K562 (cell line): ENCODE data around the gene VPS18. TPM values are rescaled to one million over a fixed set of nuclear protein-coding genes. Genes with fewer than 3 reads are reported as not detected.

Experiments used
- ATAC-seq: fragments of 200-7000 bp; cut with Tn5 transposase; 3 replicates; pipeline ENCODE4 v1.9.1; 2020; ENCODE audit warnings: moderate library complexity
- BruUV-seq: library from RNA; stranded (reverse); fragments of 400-500 nt; replicated peaks from 2 replicates; lab custom pipeline; 2021; lab: Mats Ljungman, UMichigan
- CTCF ChIA-PET: fragments of 300-600 bp; formaldehyde crosslinking; extraction: SDS; loops from one replicate; lab custom pipeline; 2021; ENCODE audit warnings: low intra/inter-chr PET ratio; lab: Yijun Ruan, JAX
- POLR2A ChIA-PET: fragments of 300-600, 350-650 bp; sonication (Branson Sonifier 250); formaldehyde crosslinking; extraction: SDS; loops from one replicate; lab custom pipeline; 2021; ENCODE audit warnings: antibody characterized with exemption, inconsistent platforms; lab: Yijun Ruan, JAX
- DNase-seq, 4 experiments: peaks; one replicate each; pipeline versions ENCODE4 v3.0.0 to v3.0.0-alpha.2; 2011 to 2018; ENCODE audit warnings: low spot score in 3 of 4, mixed read lengths in 3 of 4; ENCODE audit errors: extremely low read depth in 1 of 4
- FAIRE-seq: peaks from 2 replicates; lab custom pipeline; 2011; peaks lifted over from hg19 to GRCh38; lab: Jason Lieb, UNC
- H2AFZ ChIP-seq: 2 replicates; pipeline ENCODE4 v1.6.0; 2011; ENCODE audit warnings: low read depth, low read length, control low read depth, inconsistent platforms
- H3K27ac ChIP-seq: fragments of 200-600 bp; 3 replicates; pipeline ENCODE4 v1.8.0; 2011; ENCODE audit warnings: low read depth, mild to moderate bottlenecking, control low read depth, inconsistent platforms, low read length, moderate library complexity, mixed read lengths; ENCODE audit errors: extremely low read depth
- H3K27me3 ChIP-seq, 2 experiments: fragments of 300-600 bp in 1 of 2; 2 replicates in 1 of 2; 3 replicates in 1 of 2; pipeline versions ENCODE4 v1.6.0 to v1.8.0; 2011; ENCODE audit warnings: inconsistent platforms in 2 of 2, low read length in 2 of 2, mild to moderate bottlenecking in 1 of 2, mixed read lengths in 1 of 2, moderate library complexity in 1 of 2; ENCODE audit not compliant: control insufficient read depth in 2 of 2, insufficient read depth in 2 of 2
- H3K36me3 ChIP-seq: fragments of 300-600 bp; 3 replicates; pipeline ENCODE4 v1.8.0; 2011; ENCODE audit warnings: mild to moderate bottlenecking, low read length, inconsistent platforms; ENCODE audit not compliant: control insufficient read depth, insufficient read depth
- H3K4me1 ChIP-seq, 2 experiments: fragments of 200-600 bp in 1 of 2; replicated peaks in 1 of 2; 2 replicates in 1 of 2; 3 replicates in 1 of 2; pipeline versions ENCODE4 v1.5.1 to v1.8.0; 2011; ENCODE audit warnings: inconsistent platforms in 2 of 2, low read length in 2 of 2, mild to moderate bottlenecking in 1 of 2, mixed read lengths in 1 of 2, moderate library complexity in 1 of 2; ENCODE audit not compliant: control insufficient read depth in 2 of 2, insufficient read depth in 2 of 2
- H3K4me2 ChIP-seq: 2 replicates; pipeline ENCODE4 v1.6.1; 2011; ENCODE audit warnings: low read length, control low read depth, inconsistent platforms, mixed read lengths; ENCODE audit not compliant: insufficient read depth
- H3K4me3 ChIP-seq: fragments of 200-600 bp; sonication (generic), shearing (Covaris generic); 2 replicates; pipeline ENCODE4 v1.5.1; 2016; ENCODE audit warnings: control low read depth, inconsistent platforms
- H3K79me2 ChIP-seq: fragments of 200-600 bp; 3 replicates; pipeline ENCODE4 v1.8.0; 2011; ENCODE audit warnings: low read length, inconsistent platforms; ENCODE audit not compliant: control insufficient read depth, insufficient read depth
- H3K9ac ChIP-seq, 2 experiments: 2 replicates each; pipeline versions ENCODE4 v1.6.0 to v1.6.1; 2011; ENCODE audit warnings: low read depth in 2 of 2, low read length in 2 of 2, control low read depth in 1 of 2, inconsistent platforms in 1 of 2, mild to moderate bottlenecking in 1 of 2, mixed read lengths in 1 of 2; ENCODE audit not compliant: insufficient read depth in 1 of 2
- H3K9me1 ChIP-seq: one replicate; pipeline ENCODE4 v1.6.0; 2011; ENCODE audit warnings: inconsistent platforms, mild to moderate bottlenecking, low read length, moderate library complexity; ENCODE audit not compliant: control insufficient read depth, insufficient read depth
- H3K9me3 ChIP-seq: replicated peaks from 2 replicates; pipeline ENCODE4 v1.5.1; 2011; ENCODE audit warnings: low read depth, low read length, inconsistent platforms; ENCODE audit not compliant: control insufficient read depth, insufficient read depth
- H4K20me1 ChIP-seq: replicated peaks from 2 replicates; pipeline ENCODE4 v1.6.1; 2011; ENCODE audit warnings: low read length, inconsistent platforms, mixed read lengths; ENCODE audit not compliant: control insufficient read depth, insufficient read depth
- BACH1 ChIP-seq: fragments of 200-800 bp; sonication (Bioruptor generic); IDR thresholded peaks from 2 replicates; pipeline ENCODE4 v1.6.1; 2016; ENCODE audit warnings: missing genetic modification characterization, missing compliant biosample characterization
- FOXA3 ChIP-seq, 2 experiments: fragments of 450-650 bp in 1 of 2; sonication (generic) in 1 of 2; formaldehyde crosslinking; IDR thresholded peaks in 1 of 2; conservative IDR thresholded peaks in 1 of 2; 2 replicates each; pipeline versions ENCODE4 v1.4.0 to v1.8.0; 2020 to 2022; ENCODE audit warnings: mild to moderate bottlenecking in 2 of 2, missing genetic modification reagents in 1 of 2
- MAFK ChIP-seq: IDR thresholded peaks from 2 replicates; pipeline ENCODE4 v1.6.1; 2011; ENCODE audit warnings: low read length, improper control_type of control experiment
- MEIS2 ChIP-seq: fragments of 450-650 bp; IDR thresholded peaks from 2 replicates; pipeline ENCODE4 v1.6.1; 2014; ENCODE audit warnings: mild to moderate bottlenecking; ENCODE audit not compliant: partially characterized antibody
- NKRF ChIP-seq: fragments of 450-650 bp; IDR thresholded peaks from 2 replicates; pipeline ENCODE4 v1.6.1; 2016; ENCODE audit warnings: borderline replicate concordance
- NR1H2 ChIP-seq: sonication (generic); formaldehyde crosslinking; IDR thresholded peaks from 2 replicates; pipeline ENCODE4 v1.4.0; 2020; ENCODE audit warnings: mild to moderate bottlenecking, missing genetic modification reagents
- POLR2G ChIP-seq: fragments of 200-400 bp; formaldehyde crosslinking; IDR thresholded peaks from 2 replicates; pipeline ENCODE4 v1.6.1; 2017; ENCODE audit warnings: low read depth, mild to moderate bottlenecking, antibody characterized with exemption, low read length, moderate library complexity
- PPARD ChIP-seq: fragments of 250-450 bp; sonication (Bioruptor Pico); IDR thresholded peaks from 2 replicates; pipeline ENCODE4 v1.8.0; 2022; ENCODE audit warnings: inconsistent platforms, mild to moderate bottlenecking, moderate library complexity
- PYGO2 ChIP-seq: fragments of 450-650 bp; IDR thresholded peaks from 2 replicates; pipeline ENCODE4 v1.6.1; 2016; ENCODE audit warnings: mild to moderate bottlenecking, missing genetic modification characterization, moderate library complexity, missing compliant biosample characterization
- ZNF282 ChIP-seq: sonication (generic); formaldehyde crosslinking; IDR thresholded peaks from 2 replicates; pipeline ENCODE4 v1.8.1; 2023; ENCODE audit warnings: missing genetic modification reagents
- ZNF592 ChIP-seq: fragments of 450-650 bp; IDR thresholded peaks from 2 replicates; pipeline ENCODE4 v1.6.1; 2017; ENCODE audit warnings: antibody characterized with exemption, mild to moderate bottlenecking
- WGBS: fragments of 100-300 bp; shearing (Covaris generic); methylation state at CpG from one replicate; pipeline ENCODE4 v1.1.6; 2016; ENCODE audit warnings: low coverage, mixed read lengths; ENCODE audit not compliant: insufficient coverage; ENCODE audit errors: missing lambda C conversion rate; 5-methylcytosine and 5-hydroxymethylcytosine counted together
- in situ Hi-C: fragments of 300-500 bp; cut with MboI; formaldehyde crosslinking; loops from 4 replicates; pipeline ENCODE4 v1.15.0; 2018; ENCODE audit warnings: inconsistent platforms, mixed read lengths
- intact Hi-C: fragments of 100-400 bp; cut with micrococcal nuclease; formaldehyde crosslinking; loops from 2 replicates; pipeline ENCODE4 v1.14.2; 2022
- polyA plus RNA-seq, 8 experiments: library from polyadenylated mRNA; depleted of rRNA in 4 of 8; stranded (reverse) in 5 of 8; unstranded in 3 of 8; fragments of >200 nt; fragmentation: Nextera tagmentation in 2 of 8; fragmentation: Illumina TruSeq in 1 of 8; extraction: Ambion mirVana in 2 of 8; extraction: Trizol in 1 of 8; gene quantifications; 2 replicates each; pipeline versions ENCODE4 v1.2.1 to v1.2.3, GENCODE V29; 2011 to 2014; ENCODE audit warnings: inconsistent platforms in 1 of 8, missing spikeins in 1 of 8
- total RNA-seq, 7 experiments: library from RNA; depleted of rRNA in 6 of 7; stranded (reverse); fragments of >200 nt in 6 of 7; fragmentation: Illumina TruSeq in 2 of 7; extraction: Trizol in 2 of 7; gene quantifications; 2 replicates each; pipeline versions ENCODE4 v1.2.1 to v1.2.3, GENCODE V29; 2011 to 2021; ENCODE audit warnings: low replicate concordance in 1 of 7
- TF ChIP-seq, protein P1 (sequence below): sonication (generic); formaldehyde crosslinking; IDR thresholded peaks from 2 replicates; pipeline ENCODE4 v1.8.0; 2022; ENCODE audit warnings: mild to moderate bottlenecking, missing genetic modification reagents, borderline replicate concordance

VPS18 gene
- total and polyA plus RNA-seq, 9 of the 15 experiments (the other 6 are each of a cell fraction or from before 2014, with no cell fraction given) = 0.73 to 19.9 (median 8.5) TPM

- H3K9ac ChIP-seq = peak within 1 kb of the TSS in 1 of 2 experiments; percentile 92; a peak in 2 of 4 replicates
- no peaks in the 10 kb centered on the region for H3K9me3 ChIP-seq
- peak within 1 kb of the TSS; percentile 94 for H2AFZ ChIP-seq
- peaks cover 0 to 19% of the 10 kb centered on the region in 2 experiments; a peak in 2 of 5 replicates for H3K27me3 ChIP-seq
- DNase-seq (peak; percentile 91 to 95 (median 94)), FAIRE-seq (peak; percentile 75), ATAC-seq (peak; percentile 82)
- no TSS peak for BruUV-seq
- 0 out of 2 replicates have a peak, but pooled peaks cover 4% of the 10 kb centered on the region for H4K20me1 ChIP-seq
- intact Hi-C loops (no loop called here), in situ Hi-C loops (no loop called here)
- POLR2A ChIA-PET = interaction anchor here (0.6 to 0.9 kb wide), 6 partner anchors 17 to 1734 kb away, joined by 3 to 6 read pairs (median 3); no protein-coding TSS in a partner anchor
- under 1% methylated on average over 45 of the region's 71 CpGs for WGBS
- no peaks in the 10 kb centered on the region for H3K9me1 ChIP-seq
- H3K36me3 ChIP-seq = no peaks in the 10 kb centered on the region
- peak within 1 kb of the TSS; percentile 54 for H3K4me3 ChIP-seq
- H3K4me2 ChIP-seq = peak within 1 kb of the TSS; percentile 75
- H3K4me1 ChIP-seq = peaks cover 15 to 69% of the 10 kb centered on the region in 2 experiments
- CTCF ChIA-PET = no interaction called here
- H3K27ac ChIP-seq = no peak within 1 kb of the TSS
- H3K79me2 ChIP-seq = no peaks in the 10 kb centered on the region
- TF ChIP-seq NKRF (no peak), BACH1 (tag) (no peak), ZNF282 (CRISPR knock-in tag) (peak; percentile 78; the same call in 1 of the 2 replicates), POLR2G (peak; percentile 99), NR1H2 (CRISPR knock-in tag) (no peak), PPARD (CRISPR knock-in tag) (no peak), MEIS2 (peak; percentile 58), PYGO2 (tag) (no peak), ZNF592 (no peak), MAFK (no peak), FOXA3 (CRISPR knock-in tag; conservative IDR thresholded peaks at IDR 0.05 in 1 of 2, IDR thresholded peaks at IDR 0.05 in 1 of 2) (0 out of 4 replicates have a peak, but pooled peaks of 1 of the 2 experiments have one; percentile 23)
- TF ChIP-seq, protein P1, sequence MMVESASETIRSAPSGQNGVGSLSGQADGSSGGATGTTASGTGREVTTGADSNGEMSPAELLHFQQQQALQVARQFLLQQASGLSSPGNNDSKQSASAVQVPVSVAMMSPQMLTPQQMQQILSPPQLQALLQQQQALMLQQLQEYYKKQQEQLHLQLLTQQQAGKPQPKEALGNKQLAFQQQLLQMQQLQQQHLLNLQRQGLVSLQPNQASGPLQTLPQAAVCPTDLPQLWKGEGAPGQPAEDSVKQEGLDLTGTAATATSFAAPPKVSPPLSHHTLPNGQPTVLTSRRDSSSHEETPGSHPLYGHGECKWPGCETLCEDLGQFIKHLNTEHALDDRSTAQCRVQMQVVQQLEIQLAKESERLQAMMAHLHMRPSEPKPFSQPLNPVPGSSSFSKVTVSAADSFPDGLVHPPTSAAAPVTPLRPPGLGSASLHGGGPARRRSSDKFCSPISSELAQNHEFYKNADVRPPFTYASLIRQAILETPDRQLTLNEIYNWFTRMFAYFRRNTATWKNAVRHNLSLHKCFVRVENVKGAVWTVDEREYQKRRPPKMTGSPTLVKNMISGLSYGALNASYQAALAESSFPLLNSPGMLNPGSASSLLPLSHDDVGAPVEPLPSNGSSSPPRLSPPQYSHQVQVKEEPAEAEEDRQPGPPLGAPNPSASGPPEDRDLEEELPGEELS (CRISPR knock-in tag) = peak; percentile 93
Measured at GRCh38 chr15:40928821-40929659, 34.8 kb downstream of the VPS18 start, which contains the start of gene DLL4. DLL4 (plus strand) TSS chr15:40929340; CDS start chr15:40929669, 329 bp downstream.
